OCI-LY1 (cell line): Measurements from ENCODE around the gene GNAQ.

Source experiments
- H2AFZ ChIP-seq: fragments of 200-600 bp; sonication (generic), shearing (Covaris generic); 2 replicates; pipeline ENCODE4 v1.6.0; 2014; ENCODE audit warnings: antibody characterized with exemption, mild to moderate bottlenecking, low read length
- H3F3A ChIP-seq: fragments of 200-600 bp; sonication (generic), shearing (Covaris generic); 2 replicates; pipeline ENCODE4 v1.6.0; 2014; ENCODE audit warnings: mild to moderate bottlenecking, antibody characterized with exemption, low read length, moderate library complexity; ENCODE audit not compliant: insufficient read depth
- H3K27ac ChIP-seq: fragments of 200-600 bp; sonication (generic); 2 replicates; pipeline ENCODE4 v1.5.1; 2014; ENCODE audit warnings: low read length, mixed run types, mild to moderate bottlenecking, low read depth; ENCODE audit not compliant: poor library complexity, severe bottlenecking
- H3K27me3 ChIP-seq: fragments of 200-600 bp; sonication (generic); 2 replicates; pipeline ENCODE4 v1.6.0; 2014; ENCODE audit warnings: antibody characterized with exemption, mild to moderate bottlenecking, low read length, moderate library complexity; ENCODE audit not compliant: insufficient read depth
- H3K36me3 ChIP-seq: fragments of 200-600 bp; sonication (generic); 2 replicates; pipeline ENCODE4 v1.6.1; 2014; ENCODE audit warnings: mild to moderate bottlenecking, antibody characterized with exemption, low read length, moderate library complexity, mixed read lengths; ENCODE audit not compliant: insufficient read depth
- H3K4me1 ChIP-seq: fragments of 200-600 bp; sonication (generic); 2 replicates; pipeline ENCODE4 v1.5.1; 2014; ENCODE audit warnings: mild to moderate bottlenecking, low read length, moderate library complexity; ENCODE audit not compliant: insufficient read depth, severe bottlenecking
- H3K4me2 ChIP-seq: fragments of 200-600 bp; sonication (generic), shearing (Covaris generic); 2 replicates; pipeline ENCODE4 v1.6.1; 2014; ENCODE audit warnings: low read length
- H3K4me3 ChIP-seq: fragments of 200-600 bp; sonication (generic); 2 replicates; pipeline ENCODE4 v1.5.1; 2014; ENCODE audit warnings: low read length, low read depth, mild to moderate bottlenecking, mixed read lengths; ENCODE audit not compliant: poor library complexity, severe bottlenecking
- H3K79me2 ChIP-seq: fragments of 200-600 bp; shearing (Covaris generic); 2 replicates; pipeline ENCODE4 v1.6.1; 2016; ENCODE audit warnings: mixed run types, low read length, mixed read lengths; ENCODE audit not compliant: insufficient read depth
- H3K9ac ChIP-seq: fragments of 200-600 bp; sonication (generic), shearing (Covaris generic); 2 replicates; pipeline ENCODE4 v1.6.1; 2014; ENCODE audit warnings: mild to moderate bottlenecking, low read length, mixed read lengths
- H3K9me2 ChIP-seq: fragments of 200-600 bp; sonication (generic), shearing (Covaris generic); 2 replicates; pipeline ENCODE4 v1.6.1; 2014; ENCODE audit warnings: low read depth, mild to moderate bottlenecking, low read length, mixed read lengths
- H3K9me3 ChIP-seq: fragments of 200-600 bp; shearing (Covaris generic); 2 replicates; pipeline ENCODE4 v1.6.1; 2014; ENCODE audit warnings: low read length, mixed read lengths
- H4K20me1 ChIP-seq: fragments of 200-600 bp; sonication (generic), shearing (Covaris generic); 2 replicates; pipeline ENCODE4 v1.6.0; 2016; ENCODE audit warnings: mild to moderate bottlenecking, low read length; ENCODE audit not compliant: insufficient read depth
- EZH2 ChIP-seq: fragments of 200-600 bp; sonication (generic), shearing (Covaris generic); IDR thresholded peaks from 2 replicates; pipeline ENCODE4 v1.8.0; 2017; ENCODE audit warnings: borderline replicate concordance, mixed run types, mild to moderate bottlenecking, antibody characterized with exemption, low read length, moderate library complexity, mixed read lengths
- TF ChIP-seq, protein P1 (sequence below): fragments of 200-600 bp; sonication (generic), shearing (Covaris generic); IDR thresholded peaks from 2 replicates; pipeline ENCODE4 v1.5.1; 2017; ENCODE audit warnings: mild to moderate bottlenecking, antibody characterized with exemption, low read length, moderate library complexity, mixed read lengths

The GNAQ gene

DNA sequence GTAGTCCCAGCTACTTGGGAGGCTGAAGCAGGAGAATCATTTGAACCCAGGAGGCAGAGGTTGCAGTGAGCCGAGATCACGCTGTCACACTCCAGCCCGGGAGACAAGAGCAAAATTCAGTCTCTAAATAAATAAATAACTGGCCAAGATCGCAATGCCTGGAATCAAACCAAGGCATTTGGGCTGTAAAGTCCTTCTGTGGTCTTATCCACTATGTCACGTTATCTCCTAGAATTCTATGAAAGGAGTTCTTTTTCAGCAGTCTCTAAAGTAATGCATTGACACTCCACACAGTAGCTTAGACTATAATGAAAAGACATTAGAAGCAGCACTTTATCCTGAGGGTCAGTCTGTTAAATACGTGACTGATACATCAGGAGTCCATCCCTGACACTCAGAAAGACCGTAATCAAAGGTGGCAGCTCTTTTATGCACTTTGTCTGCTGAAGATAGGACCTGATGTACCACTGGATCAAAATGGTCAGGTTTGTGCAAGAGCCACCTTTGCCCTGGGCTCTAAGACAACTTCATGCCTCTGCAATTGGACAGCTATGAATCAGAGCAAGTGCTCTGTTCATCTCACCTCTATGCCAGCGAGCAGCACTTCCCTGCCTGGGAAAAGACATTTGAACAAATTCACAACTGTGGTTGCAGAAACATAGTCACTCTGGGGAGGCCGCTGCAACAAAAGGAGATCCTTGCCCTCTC lies 351.8 kb downstream of the GNAQ start:
- no peaks in the 10 kb centered on the region for H3K27me3 ChIP-seq
- H3K79me2 ChIP-seq = no peaks in the 10 kb centered on the region
- no peaks in the 10 kb centered on the region for H3K36me3 ChIP-seq
- TF ChIP-seq, protein P1, sequence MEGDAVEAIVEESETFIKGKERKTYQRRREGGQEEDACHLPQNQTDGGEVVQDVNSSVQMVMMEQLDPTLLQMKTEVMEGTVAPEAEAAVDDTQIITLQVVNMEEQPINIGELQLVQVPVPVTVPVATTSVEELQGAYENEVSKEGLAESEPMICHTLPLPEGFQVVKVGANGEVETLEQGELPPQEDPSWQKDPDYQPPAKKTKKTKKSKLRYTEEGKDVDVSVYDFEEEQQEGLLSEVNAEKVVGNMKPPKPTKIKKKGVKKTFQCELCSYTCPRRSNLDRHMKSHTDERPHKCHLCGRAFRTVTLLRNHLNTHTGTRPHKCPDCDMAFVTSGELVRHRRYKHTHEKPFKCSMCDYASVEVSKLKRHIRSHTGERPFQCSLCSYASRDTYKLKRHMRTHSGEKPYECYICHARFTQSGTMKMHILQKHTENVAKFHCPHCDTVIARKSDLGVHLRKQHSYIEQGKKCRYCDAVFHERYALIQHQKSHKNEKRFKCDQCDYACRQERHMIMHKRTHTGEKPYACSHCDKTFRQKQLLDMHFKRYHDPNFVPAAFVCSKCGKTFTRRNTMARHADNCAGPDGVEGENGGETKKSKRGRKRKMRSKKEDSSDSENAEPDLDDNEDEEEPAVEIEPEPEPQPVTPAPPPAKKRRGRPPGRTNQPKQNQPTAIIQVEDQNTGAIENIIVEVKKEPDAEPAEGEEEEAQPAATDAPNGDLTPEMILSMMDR = no peak
- TF ChIP-seq EZH2 = no peak
- H3K4me3 ChIP-seq = no peak overlapping the region
- H4K20me1 ChIP-seq = no peaks in the 10 kb centered on the region
- H2AFZ ChIP-seq = no peak overlapping the region
- H3K27ac ChIP-seq = no peak overlapping the region
- no peaks in the 10 kb centered on the region for H3K9me2 ChIP-seq
- no peaks in the 10 kb centered on the region for H3K4me1 ChIP-seq
- H3K9me3 ChIP-seq = no peaks in the 10 kb centered on the region
- no peaks in the 10 kb centered on the region for H3F3A ChIP-seq
- H3K9ac ChIP-seq = no peak overlapping the region
- H3K4me2 ChIP-seq = no peak overlapping the region

GRCh38 chr9:77679088-77679487 lies 352.5 kb downstream of the GNAQ start:
- Histone ChIP-seq H3K27me3 (no peaks in the 10 kb centered on the region), H3K9me2 (no peaks in the 10 kb centered on the region), H3K4me3 (no peak overlapping the region), H3K27ac (no peak overlapping the region), H3K4me1 (no peaks in the 10 kb centered on the region), H3K9me3 (no peaks in the 10 kb centered on the region), H3K9ac (no peak overlapping the region), H3F3A (no peaks in the 10 kb centered on the region), H4K20me1 (no peaks in the 10 kb centered on the region), H3K36me3 (no peaks in the 10 kb centered on the region), H3K79me2 (no peaks in the 10 kb centered on the region), H2AFZ (no peak overlapping the region), H3K4me2 (no peak overlapping the region)
- TF ChIP-seq, protein P1 = no peak
- TF ChIP-seq EZH2 = no peak

DNA sequence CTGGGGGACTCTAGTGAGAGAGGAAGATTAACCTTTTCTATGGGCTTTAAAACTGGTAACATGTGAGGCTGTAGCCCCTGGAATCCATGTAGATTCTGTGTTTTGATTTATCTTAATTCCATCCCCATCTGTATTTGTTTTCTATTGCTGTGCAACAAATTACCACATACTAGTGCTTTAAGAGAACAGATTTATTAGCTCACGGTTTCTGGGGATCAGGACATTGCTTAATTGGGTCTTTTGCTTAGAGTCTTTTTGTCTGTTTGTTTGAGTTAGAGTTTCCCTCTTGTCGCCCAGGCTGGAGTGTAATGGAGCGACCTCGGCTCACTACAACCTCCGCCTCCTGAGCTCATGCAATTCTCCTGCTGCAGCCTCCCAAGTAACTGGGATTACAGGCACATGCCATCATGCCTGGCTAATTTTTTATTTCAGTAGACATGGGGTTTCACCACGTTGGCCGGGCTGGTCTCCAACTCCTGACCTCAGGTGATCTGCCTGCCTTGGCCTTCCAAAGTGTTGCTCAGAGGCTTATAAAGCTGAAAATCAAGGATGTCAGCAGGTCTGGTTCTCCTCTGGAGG lies 353.6 kb downstream of the GNAQ start:
- Histone ChIP-seq H2AFZ (no peak overlapping the region), H3K79me2 (no peaks in the 10 kb centered on the region), H3K9me3 (no peaks in the 10 kb centered on the region), H3K27ac (no peak overlapping the region), H4K20me1 (no peaks in the 10 kb centered on the region), H3K27me3 (no peaks in the 10 kb centered on the region), H3F3A (no peaks in the 10 kb centered on the region), H3K36me3 (no peaks in the 10 kb centered on the region), H3K9ac (no peak overlapping the region), H3K4me1 (no peaks in the 10 kb centered on the region), H3K4me3 (no peak overlapping the region), H3K4me2 (no peak overlapping the region), H3K9me2 (no peaks in the 10 kb centered on the region)
- TF ChIP-seq, protein P1 = no peak
- no peak for TF ChIP-seq EZH2
